GM21717 (cell line): Measurements from ENCODE around the gene PRF1.
"Not testable (repeated sequence)": the region's sequence is repeated elsewhere in the genome, so short reads cannot be mapped to it uniquely, and the experiment has no call there.

Experiments
- ATAC-seq: cut with Tn5 transposase; IDR thresholded peaks from one replicate; pipeline ENCODE4 v1.9.1; 2021; ENCODE audit warnings: mild to moderate bottlenecking, moderate library complexity; ENCODE audit not compliant: unreplicated experiment

The PRF1 gene

DNA sequence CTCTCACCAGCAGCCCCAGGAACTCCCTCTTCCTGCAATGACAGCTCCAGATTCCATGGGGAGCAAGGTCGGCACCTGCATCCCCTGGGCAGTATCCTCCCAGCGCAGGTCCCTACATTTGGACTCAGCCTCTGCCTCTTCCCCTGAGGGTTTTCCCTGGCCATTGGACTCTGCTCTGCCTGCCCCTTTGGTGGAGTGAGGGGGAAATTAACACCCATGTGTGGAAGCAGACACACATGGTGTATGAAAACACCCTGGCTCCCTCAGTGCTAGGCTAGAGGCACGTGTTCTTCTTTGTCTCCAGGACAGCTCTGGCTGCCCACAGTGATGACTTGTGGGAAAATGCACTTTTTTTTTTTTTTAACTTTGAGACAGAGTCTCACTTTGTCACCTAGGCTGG lies 8.4 kb downstream of the PRF1 start:
- no peak for ATAC-seq

DNA sequence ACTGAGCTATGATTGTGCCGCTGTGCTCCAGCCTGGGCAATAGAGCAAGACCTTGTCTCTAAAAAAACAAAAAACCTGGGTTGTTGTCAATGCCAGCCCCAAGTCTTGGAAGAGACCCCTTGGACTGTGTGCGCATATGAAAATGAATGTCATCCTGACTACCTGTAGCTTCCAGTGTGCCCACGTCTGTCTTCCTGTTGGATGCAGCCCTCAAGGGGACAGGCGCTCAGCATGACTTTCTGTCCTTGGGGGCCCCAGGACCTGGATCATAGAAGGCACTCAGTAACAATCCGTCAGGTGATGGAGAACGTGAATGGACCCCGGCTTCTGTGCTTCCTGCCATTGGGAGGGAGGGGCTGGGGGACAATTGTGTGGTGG lies 9.0 kb downstream of the PRF1 start:
- no peak for ATAC-seq

DNA sequence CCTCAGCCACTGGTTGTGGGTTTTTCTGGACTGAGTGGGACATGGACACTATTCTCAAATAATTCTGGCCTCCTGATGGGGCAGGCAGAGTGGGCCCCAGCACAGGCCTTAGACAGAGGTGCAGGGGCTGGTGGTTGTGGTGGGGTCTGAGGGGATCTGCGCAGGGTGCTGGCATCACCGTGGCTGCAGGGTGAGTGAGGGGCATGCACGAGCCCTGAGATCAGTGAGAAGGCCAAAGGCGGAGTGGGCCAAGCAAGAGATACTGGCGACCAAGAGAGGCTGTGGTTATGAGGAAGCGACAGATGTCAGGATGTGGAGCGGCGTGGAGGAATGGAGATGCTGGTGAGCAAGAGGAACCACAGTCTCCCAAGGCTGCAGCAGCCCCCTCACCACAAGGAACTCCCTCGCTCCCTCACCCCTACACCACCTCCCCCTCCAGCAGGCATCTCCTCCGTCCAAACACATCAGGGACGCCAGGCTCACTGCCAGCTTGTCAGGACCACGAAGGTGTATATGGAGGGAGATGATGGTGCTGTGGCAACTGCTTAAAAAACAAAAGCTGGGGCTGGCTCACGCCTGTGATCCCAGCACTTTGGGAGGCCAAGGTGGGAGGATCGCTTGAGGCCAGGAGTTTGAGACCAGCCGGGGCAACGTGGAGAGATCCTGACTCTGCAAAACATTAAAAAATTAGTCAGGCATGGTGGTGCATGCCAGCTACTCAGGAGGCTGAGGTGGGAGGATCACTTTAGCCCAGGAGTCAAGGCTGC lies 9.6 kb downstream of the PRF1 start:
- no peak for ATAC-seq

- ATAC-seq, result no peak
These were observed 10.3 kb downstream of the PRF1 start for GRCh38 chr10:70592186-70592735.

DNA sequence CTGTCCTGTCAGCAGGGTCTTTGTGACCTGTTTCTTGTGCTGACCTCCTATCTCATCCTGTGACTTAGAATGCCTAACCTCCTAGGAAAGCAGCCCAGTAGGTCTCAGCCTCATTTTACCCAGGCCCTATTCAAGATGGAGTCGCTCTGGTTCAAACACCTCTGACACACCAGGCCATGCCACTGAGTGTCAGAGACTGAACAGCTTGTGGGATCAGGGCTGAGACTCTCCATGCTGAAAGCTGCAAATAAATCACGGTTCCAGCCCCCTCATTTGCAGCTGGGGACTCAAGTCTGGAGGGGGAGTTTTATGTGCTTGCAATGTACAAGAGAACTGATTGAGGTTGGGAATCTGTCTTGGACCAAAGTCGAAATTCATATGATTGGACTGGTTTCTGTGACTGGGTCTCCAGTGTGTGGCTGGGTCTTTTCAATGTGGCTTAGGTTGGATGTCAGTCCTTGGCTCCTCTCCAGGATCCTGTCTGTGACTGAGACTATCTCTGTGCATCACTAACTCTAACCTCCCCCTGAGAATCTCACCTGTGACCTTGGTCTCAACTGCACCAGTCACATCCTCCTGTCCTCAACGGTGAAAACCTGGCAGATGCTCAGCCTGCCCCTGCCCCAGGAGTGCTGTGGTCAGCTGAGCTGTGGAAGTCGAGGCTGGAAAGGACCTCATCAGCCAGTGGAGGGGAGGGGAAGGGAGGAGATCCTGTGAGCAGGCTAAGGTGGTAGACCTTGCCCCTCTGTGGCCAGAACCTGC lies 11.7 kb downstream of the PRF1 start:
- no peak for ATAC-seq

DNA sequence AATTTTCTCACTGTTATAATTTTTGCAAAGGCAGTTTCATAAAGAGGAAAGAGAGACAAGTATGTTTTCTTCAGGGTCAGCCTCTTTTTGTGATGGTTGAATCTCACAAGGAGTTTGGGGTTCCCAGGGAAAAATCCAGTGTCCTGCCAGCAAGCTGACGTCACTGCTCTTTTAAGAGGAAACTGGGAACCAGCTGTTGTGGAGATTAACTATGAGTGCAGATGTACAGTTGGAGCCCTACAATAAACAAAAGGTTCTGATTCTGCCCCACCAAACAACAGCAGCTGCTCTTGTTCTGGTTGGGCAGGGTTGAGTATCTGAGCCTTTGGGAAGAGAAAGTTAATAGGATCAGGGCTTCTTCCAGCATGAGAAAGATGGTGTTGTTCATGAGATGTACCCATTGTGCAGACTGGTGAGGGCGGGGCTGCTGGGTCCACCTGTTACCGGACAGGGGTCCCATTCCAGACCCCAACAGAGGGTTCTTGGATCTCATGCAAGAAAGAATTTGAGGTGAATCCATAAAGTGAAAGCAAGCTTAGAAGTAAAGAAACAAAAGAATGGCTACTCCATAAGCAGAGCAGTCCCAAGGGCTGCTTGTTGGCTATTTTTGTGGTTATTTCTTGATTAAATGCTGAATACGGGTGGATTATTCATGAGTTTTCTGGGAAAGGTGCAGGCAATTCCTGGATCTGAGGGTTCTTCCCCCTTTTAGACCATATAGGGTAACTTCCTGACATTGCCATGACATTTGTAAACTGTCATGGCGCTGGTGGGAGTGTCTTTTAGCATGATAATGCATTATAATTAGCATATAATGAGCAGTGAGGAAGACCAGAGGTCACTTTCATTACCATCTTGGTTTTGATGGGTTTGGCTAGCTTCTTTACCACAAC lies 12.5 kb downstream of the PRF1 start:
- no peak for ATAC-seq

GRCh38 chr10:70588859-70589570 lies 13.5 kb downstream of the PRF1 start:
- no peak for ATAC-seq

DNA sequence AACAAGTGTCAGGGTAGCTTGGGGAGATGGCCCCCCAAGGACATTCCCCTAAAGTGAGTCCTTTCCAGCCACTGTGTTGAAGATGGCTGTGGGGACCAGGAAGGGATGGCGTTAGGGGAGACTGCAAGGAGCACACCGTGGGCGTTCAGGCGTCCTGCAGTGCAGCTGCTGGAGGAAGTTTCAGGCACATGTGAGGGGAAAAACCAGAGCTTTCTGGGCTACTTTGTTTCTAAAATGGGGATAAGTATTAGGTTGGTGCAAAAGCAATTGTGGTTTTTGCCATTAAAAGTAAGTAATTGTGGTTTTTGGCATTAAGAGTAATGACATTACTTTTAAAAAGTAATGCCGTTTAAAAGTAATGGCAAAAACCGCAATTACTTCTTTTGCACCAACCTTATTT lies 14.3 kb downstream of the PRF1 start:
- no peak for ATAC-seq

GRCh38 chr10:70587045-70587658 lies 15.4 kb downstream of the PRF1 start:
- ATAC-seq, result no peak

GRCh38 chr10:70586348-70586930 lies 16.1 kb downstream of the PRF1 start:
- ATAC-seq, result no peak

GRCh38 chr10:70585578-70586169 lies 16.9 kb downstream of the PRF1 start:
- ATAC-seq, result no peak

GRCh38 chr10:70584909-70585544 lies 17.5 kb downstream of the PRF1 start:
- ATAC-seq, result no peak

- no peak for ATAC-seq
These were observed 18.2 kb downstream of the PRF1 start for GRCh38 chr10:70584366-70584765.

DNA sequence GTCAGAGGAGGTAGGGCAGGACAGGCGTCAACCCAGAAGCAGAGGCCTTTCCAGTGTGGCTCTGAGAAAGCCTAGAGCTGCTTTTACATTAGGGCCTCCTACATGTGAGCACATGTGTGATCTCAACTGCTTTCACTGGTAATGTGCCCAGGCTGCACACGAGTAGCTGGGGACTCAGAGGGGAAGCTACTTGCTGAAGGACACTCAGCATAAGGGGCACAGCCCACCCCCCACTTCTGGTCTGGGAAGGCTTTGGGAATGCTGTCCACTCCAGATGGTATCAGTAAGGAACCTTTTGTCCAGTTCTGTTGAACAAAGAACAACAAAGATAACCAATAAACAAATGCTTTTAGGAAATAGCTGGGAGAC lies 18.9 kb downstream of the PRF1 start:
- no peak for ATAC-seq

DNA sequence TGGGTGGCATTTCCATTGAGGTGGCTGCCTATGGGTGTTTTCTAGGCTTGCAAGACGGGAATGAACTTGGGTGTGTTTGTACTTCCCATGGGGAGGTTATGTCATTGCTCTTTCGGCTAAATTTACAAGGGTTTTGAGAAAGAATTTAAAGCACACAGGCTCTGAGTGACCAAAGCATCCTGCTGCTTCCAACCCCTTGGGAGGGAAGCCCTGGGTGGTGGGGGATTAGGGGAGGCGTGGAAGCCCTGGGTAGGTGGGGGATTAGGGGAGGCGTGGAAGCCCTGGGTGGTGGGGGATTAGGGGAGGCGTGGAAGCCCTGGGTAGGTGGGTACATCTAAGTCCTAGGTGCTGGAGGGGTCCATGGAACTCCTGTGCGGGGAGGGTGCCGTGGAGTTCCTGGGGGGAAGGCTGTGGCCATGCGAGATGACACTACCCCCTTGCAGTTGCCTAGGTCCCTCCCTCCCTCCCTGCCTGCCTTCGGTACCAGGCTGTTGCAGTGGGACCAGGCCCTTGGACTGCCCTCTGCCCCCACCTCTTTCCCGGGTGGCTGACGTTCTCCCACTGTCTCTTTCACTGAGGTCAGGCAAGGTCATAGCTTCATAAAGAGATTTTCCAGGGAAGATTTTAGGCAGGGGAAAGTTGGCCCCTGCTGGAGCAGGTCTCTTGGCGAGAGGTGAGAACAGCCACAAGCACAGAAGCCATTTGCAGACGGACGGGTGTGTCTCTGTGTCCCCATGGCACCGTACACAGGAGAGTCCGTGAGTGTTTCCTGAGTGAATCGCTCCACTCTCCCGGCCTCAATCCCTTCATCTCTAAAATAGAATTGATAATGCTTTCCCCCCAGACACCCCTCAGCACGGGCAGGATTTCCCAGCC lies 19.5 kb downstream of the PRF1 start:
- no peak for ATAC-seq

- ATAC-seq, result not testable (repeated sequence)
These were observed 21.4 kb downstream of the PRF1 start for GRCh38 chr10:70581176-70581575.

- no peak for ATAC-seq
These were observed 23.1 kb downstream of the PRF1 start for GRCh38 chr10:70579234-70580002.
